Epidermal melanocyte (primary cell): ENCODE measurements around the gene KCNK7.
A peak's percentile ranks its signal among the peaks of the same experiment; 100 is the strongest.

ENCODE experiments used
- DNase-seq: peaks from one replicate; pipeline ENCODE4 v3.0.0; 2011; ENCODE audit warnings: low spot score; ENCODE audit not compliant: insufficient read length

The KCNK7 gene

GRCh38 chr11:65611758-65612603 lies 16.4 kb upstream of the KCNK7 start:
- no peak for DNase-seq

GRCh38 chr11:65611028-65611757 lies 15.6 kb upstream of the KCNK7 start:
- peak; percentile 63 for DNase-seq

- DNase-seq = no peak
These were observed 14.8 kb upstream of the KCNK7 start for GRCh38 chr11:65610404-65610803.

GRCh38 chr11:65609665-65610064 lies 14.1 kb upstream of the KCNK7 start:
- DNase-seq = no peak

- no peak for DNase-seq
These were observed 13.6 kb upstream of the KCNK7 start for GRCh38 chr11:65609229-65609628.

GRCh38 chr11:65607614-65608426 lies 12.2 kb upstream of the KCNK7 start:
- DNase-seq = no peak

GRCh38 chr11:65606876-65607613 lies 11.4 kb upstream of the KCNK7 start:
- peak; percentile 100 for DNase-seq

- DNase-seq = no peak
These were observed 8.7 kb upstream of the KCNK7 start for GRCh38 chr11:65604258-65604657.

- no peak for DNase-seq
These were observed 4.3 kb upstream of the KCNK7 start for GRCh38 chr11:65599955-65600246.

- DNase-seq = no peak
These were observed 3.8 kb upstream of the KCNK7 start for GRCh38 chr11:65599216-65599954.

- no peak for DNase-seq
These were observed 2.7 kb upstream of the KCNK7 start for GRCh38 chr11:65598258-65598699.

- DNase-seq = no peak
These were observed 920 bp upstream of the KCNK7 start for GRCh38 chr11:65596520-65596919.

- DNase-seq = no peak
These were observed 469 bp downstream of the KCNK7 start for GRCh38 chr11:65595131-65595530.

- DNase-seq = no peak
These were observed 1.8 kb downstream of the KCNK7 start for GRCh38 chr11:65593518-65594414.

GRCh38 chr11:65592858-65593517 lies 2.6 kb downstream of the KCNK7 start:
- no peak for DNase-seq

- DNase-seq = no peak
These were observed 3.4 kb downstream of the KCNK7 start for GRCh38 chr11:65591939-65592857.

GRCh38 chr11:65590240-65590738 lies 5.3 kb downstream of the KCNK7 start:
- no peak for DNase-seq
